C4-2B (cell line): ENCODE measurements around the gene NSUN6.

Source experiments
- H3K27ac ChIP-seq: fragments of 450-650 bp; 2 replicates; pipeline ENCODE4 v1.5.1; 2017
- CTCF ChIP-seq: fragments of 450-650 bp; conservative IDR thresholded peaks from 2 replicates; pipeline ENCODE4 v1.5.1; 2017; ENCODE audit warnings: mild to moderate bottlenecking
- ZFX ChIP-seq: fragments of 450-650 bp; IDR thresholded peaks from 2 replicates; pipeline ENCODE4 v1.6.1; 2017

NSUN6 gene

GRCh38 chr10:18551473-18551872 lies 99.9 kb downstream of the NSUN6 start:
- TF ChIP-seq ZFX (no peak), CTCF (no peak)
- H3K27ac ChIP-seq = no peak overlapping the region

- no peak for TF ChIP-seq ZFX
- TF ChIP-seq CTCF = no peak
- H3K27ac ChIP-seq = no peak overlapping the region
Observed at GRCh38 chr10:18549105-18549504, 102.3 kb downstream of the NSUN6 start.

- TF ChIP-seq ZFX (no peak), CTCF (no peak)
Observed at GRCh38 chr10:18545621-18546305, 105.6 kb downstream of the NSUN6 start.

GRCh38 chr10:18542832-18543231 lies 108.6 kb downstream of the NSUN6 start:
- H3K27ac ChIP-seq = no peak overlapping the region

More at GRCh38 chr10:18545621-18546305, 105.6 kb downstream of the NSUN6 start:
- H3K27ac ChIP-seq = no peak overlapping the region

GRCh38 chr10:18540195-18540594 lies 111.2 kb downstream of the NSUN6 start:
- H3K27ac ChIP-seq = no peak overlapping the region
- TF ChIP-seq ZFX (no peak), CTCF (no peak)

More at GRCh38 chr10:18542832-18543231, 108.6 kb downstream of the NSUN6 start:
- TF ChIP-seq CTCF (no peak), ZFX (no peak)

- no peak for TF ChIP-seq CTCF
- H3K27ac ChIP-seq = no peak overlapping the region
Observed at GRCh38 chr10:18539335-18539734, 112.1 kb downstream of the NSUN6 start.

GRCh38 chr10:18533896-18534295 lies 117.5 kb downstream of the NSUN6 start:
- H3K27ac ChIP-seq = no peak overlapping the region
- TF ChIP-seq ZFX (no peak), CTCF (no peak)
